ENCODE measurements around the gene ETS1. TPM values are rescaled to one million over a fixed set of nuclear protein-coding genes. Genes with fewer than 3 reads are reported as not detected.
A peak's percentile ranks its signal among the peaks of the same experiment; 100 is the strongest.

The ETS1 gene
- total RNA-seq, 1 donor from 2014 or later = 88.0 TPM

- Histone ChIP-seq H3K4me1 (peaks cover 9 to 44% of the 10 kb centered on the region in 2 donors), H3K27me3 (no peaks in the 10 kb centered on the region), H3K27ac (peak overlapping the region; percentile 96), H3K4me3 (peak overlapping the region; percentile 84 to 86), H3K36me3 (no peaks in the 10 kb centered on the region), H3K9me3 (no peaks in the 10 kb centered on the region)
- intact Hi-C loops (cut with DNase I) = loop anchor here (1.0 to 10.0 kb wide), 6 partner anchors 14 to 373 kb away; partner anchors contain the start of gene KCNJ5
- TF ChIP-seq CTCF (IDR thresholded peaks at IDR 0.05) = no peak
- no peak for DNase-seq (ENCODE audit: low spot score in 2 of 2)
These were observed 65.7 kb downstream of the ETS1 start for GRCh38 chr11:128521682-128522054.

GRCh38 chr11:128520888-128521681 is 66.3 kb downstream of the ETS1 start:
- Histone ChIP-seq H3K9me3 (no peaks in the 10 kb centered on the region), H3K36me3 (no peaks in the 10 kb centered on the region), H3K4me3 (peak overlapping the region; percentile 84 to 86), H3K4me1 (peaks cover 9 to 48% of the 10 kb centered on the region in 2 donors), H3K27me3 (no peaks in the 10 kb centered on the region), H3K27ac (peak overlapping the region; percentile 96)
- intact Hi-C loops (cut with DNase I) = loop anchor here (5.0 to 10.0 kb wide), 4 partner anchors 74 to 374 kb away; partner anchors contain the start of gene KCNJ5
- no peak for DNase-seq (ENCODE audit: low spot score in 2 of 2)
- no peak for TF ChIP-seq CTCF (IDR thresholded peaks at IDR 0.05)

GRCh38 chr11:128520206-128520887 is 67.0 kb downstream of the ETS1 start:
- Histone ChIP-seq H3K4me3 (peak overlapping the region; percentile 84 to 86), H3K9me3 (no peaks in the 10 kb centered on the region), H3K27me3 (no peaks in the 10 kb centered on the region), H3K4me1 (peaks cover 11 to 49% of the 10 kb centered on the region in 2 donors), H3K36me3 (no peaks in the 10 kb centered on the region), H3K27ac (peak overlapping the region; percentile 96)
- intact Hi-C loops (cut with DNase I) = loop anchor here (5.0 to 10.0 kb wide), 4 partner anchors 73 to 374 kb away; partner anchors contain the start of gene KCNJ5
- DNase-seq (ENCODE audit: low spot score in 2 of 2) = no peak
- TF ChIP-seq CTCF (IDR thresholded peaks at IDR 0.05) = no peak

GRCh38 chr11:128519338-128519737 is 68.0 kb downstream of the ETS1 start:
- H3K36me3 ChIP-seq = no peaks in the 10 kb centered on the region
- peak overlapping the region; percentile 84 to 86 for H3K4me3 ChIP-seq
- TF ChIP-seq CTCF (IDR thresholded peaks at IDR 0.05) = no peak
- no peaks in the 10 kb centered on the region for H3K9me3 ChIP-seq
- no peak for DNase-seq (ENCODE audit: low spot score in 2 of 2)
- H3K4me1 ChIP-seq = peaks cover 14 to 49% of the 10 kb centered on the region in 2 donors
- H3K27ac ChIP-seq = peak overlapping the region; percentile 72 to 76
- H3K27me3 ChIP-seq = no peaks in the 10 kb centered on the region
- intact Hi-C loops (cut with DNase I) = no loop called here

GRCh38 chr11:128518493-128519207 is 68.7 kb downstream of the ETS1 start:
- no peak for TF ChIP-seq CTCF (IDR thresholded peaks at IDR 0.05)
- no peaks in the 10 kb centered on the region for H3K9me3 ChIP-seq
- H3K4me3 ChIP-seq = peak overlapping the region; percentile 84 to 86
- no peak for DNase-seq (ENCODE audit: low spot score in 2 of 2)
- H3K36me3 ChIP-seq = no peaks in the 10 kb centered on the region
- peak overlapping the region; percentile 72 to 76 for H3K27ac ChIP-seq
- peaks cover 10 to 45% of the 10 kb centered on the region in 2 donors for H3K4me1 ChIP-seq
- intact Hi-C loops (cut with DNase I) = no loop called here
- no peaks in the 10 kb centered on the region for H3K27me3 ChIP-seq
